Stimulated activated CD8-positive, alpha-beta memory T cell treated with anti-CD3 and anti-CD28 coated beads, Interleukin-4, amount 100 ng/mL, for 4 hours (primary cell): ENCODE data around the gene TNFSF13.

Experiments used
- DNase-seq, 2 donors: peaks; one replicate each; pipeline ENCODE4 v3.0.0-alpha.2; 2020; ENCODE audit warnings: low read depth in 2 of 2, low spot score in 1 of 2

TNFSF13 gene

DNA sequence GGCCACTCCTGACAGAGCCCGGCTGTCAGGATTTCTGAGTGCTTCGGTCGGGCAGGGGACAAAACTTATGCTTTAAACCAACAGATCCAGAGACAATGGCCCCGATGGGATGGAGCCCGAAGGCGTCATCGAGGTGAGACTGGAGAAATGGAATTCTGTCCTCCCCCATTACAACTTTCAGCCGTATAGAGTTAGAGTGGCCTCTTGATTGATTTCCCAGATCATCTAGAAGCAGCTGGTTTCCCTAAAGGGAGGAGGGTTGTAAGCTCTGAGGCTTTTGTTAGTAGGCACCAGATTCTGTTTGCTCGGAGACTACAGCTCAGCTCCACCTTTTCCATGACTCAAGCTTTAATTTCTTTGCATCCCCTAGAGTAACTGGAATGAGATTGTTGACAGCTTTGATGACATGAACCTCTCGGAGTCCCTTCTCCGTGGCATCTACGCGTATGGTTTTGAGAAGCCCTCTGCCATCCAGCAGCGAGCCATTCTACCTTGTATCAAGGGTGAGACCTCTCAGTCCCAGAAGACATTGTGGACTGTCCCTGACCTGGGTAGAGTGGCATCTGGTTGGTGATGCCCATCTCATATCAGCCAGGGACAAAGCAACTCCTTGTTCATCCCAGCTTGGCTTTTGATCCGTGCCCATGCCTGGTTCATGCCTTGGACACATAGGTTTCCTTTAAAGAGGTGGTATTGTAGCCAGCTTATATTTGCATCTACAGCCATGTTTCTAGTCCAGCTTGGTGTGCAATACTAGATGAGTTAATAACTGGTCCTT, 15.8 kb downstream of the TNFSF13 start:
- no peak for DNase-seq

DNA sequence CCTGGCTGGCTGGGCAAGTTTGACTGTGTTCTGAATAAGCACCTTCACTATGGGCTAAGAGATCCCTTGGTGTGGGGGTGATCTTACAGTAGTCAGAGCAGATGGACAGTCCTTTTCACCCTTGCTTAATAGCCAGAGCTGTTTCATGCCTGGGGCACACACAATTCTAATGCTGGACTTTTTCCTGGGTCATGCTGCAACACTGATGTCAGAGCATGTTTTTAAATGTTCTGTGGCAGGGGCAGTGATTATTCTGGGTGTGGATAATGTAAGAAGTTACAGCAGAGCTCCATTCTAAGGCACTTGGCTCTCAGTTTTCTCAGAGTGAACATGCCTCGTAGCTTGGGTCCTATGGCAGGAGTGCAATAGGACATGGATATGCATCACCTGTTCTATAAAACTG, 16.9 kb downstream of the TNFSF13 start:
- DNase-seq: no peak

DNA sequence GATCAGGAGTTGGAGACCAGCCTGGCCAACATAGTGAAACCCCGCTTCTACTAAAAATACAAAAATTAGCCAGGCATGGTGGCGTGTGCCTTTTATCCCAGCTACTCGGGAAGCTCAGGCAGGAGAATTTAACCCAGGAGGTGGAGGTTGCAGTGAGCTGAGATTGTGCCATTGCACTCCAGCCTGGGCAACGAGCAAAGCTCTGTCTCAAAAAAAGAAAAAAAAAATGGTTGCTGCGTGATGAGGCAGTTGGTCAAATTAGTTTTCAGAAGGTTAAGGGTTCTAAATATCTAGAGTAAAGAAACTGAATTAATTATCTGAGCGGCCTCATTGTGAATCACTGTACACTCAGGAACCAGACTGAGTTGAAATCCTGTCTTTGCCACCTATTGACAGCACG, 17.4 kb downstream of the TNFSF13 start:
- no peak for DNase-seq

DNA sequence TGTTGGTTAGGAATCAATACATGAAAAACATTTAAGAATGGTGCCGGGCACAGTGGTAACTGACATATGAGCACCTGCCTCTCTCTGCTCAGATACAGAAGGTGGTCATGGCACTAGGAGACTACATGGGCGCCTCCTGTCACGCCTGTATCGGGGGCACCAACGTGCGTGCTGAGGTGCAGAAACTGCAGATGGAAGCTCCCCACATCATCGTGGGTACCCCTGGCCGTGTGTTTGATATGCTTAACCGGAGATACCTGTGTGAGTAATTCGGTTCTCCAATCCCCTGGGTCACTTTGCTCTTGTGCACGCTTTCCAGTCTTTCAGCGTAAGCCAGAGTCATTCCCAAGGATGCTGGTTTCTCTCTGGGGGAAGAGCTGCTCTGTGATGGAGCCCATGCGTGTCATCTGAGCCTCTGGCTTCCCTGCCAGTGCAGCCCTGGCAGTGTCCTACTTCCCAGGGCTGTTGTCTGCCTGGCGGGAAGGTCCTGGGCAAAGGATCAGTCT, 17.9 kb downstream of the TNFSF13 start:
- no peak for DNase-seq

DNA sequence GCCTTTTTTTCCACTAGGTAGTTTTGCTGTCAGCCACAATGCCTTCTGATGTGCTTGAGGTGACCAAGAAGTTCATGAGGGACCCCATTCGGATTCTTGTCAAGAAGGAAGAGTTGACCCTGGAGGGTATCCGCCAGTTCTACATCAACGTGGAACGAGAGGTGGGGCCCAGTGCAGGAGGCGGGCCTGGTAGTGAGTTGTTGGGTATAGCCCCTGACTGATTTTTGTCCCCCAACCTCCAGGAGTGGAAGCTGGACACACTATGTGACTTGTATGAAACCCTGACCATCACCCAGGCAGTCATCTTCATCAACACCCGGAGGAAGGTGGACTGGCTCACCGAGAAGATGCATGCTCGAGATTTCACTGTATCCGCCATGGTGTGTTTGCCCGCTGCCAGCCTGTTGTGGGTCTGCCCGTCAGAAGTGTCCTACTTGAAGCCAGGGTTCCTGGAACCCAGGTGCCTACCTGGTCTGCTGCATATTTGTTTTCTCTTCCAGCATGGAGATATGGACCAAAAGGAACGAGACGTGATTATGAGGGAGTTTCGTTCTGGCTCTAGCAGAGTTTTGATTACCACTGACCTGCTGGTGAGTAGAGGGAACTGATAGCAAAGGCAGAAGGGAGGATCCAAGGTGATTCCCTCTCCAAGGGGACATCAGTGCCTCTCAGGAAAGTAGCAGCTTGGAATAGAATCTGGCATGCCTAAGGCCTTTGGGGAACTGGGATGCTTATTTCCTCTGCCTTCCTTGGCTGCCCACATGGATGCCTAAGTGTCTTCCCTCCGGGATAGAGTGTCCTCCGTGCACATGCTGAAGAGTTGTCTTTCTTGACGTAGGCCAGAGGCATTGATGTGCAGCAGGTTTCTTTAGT, 19.0 kb downstream of the TNFSF13 start:
- no peak for DNase-seq

DNA sequence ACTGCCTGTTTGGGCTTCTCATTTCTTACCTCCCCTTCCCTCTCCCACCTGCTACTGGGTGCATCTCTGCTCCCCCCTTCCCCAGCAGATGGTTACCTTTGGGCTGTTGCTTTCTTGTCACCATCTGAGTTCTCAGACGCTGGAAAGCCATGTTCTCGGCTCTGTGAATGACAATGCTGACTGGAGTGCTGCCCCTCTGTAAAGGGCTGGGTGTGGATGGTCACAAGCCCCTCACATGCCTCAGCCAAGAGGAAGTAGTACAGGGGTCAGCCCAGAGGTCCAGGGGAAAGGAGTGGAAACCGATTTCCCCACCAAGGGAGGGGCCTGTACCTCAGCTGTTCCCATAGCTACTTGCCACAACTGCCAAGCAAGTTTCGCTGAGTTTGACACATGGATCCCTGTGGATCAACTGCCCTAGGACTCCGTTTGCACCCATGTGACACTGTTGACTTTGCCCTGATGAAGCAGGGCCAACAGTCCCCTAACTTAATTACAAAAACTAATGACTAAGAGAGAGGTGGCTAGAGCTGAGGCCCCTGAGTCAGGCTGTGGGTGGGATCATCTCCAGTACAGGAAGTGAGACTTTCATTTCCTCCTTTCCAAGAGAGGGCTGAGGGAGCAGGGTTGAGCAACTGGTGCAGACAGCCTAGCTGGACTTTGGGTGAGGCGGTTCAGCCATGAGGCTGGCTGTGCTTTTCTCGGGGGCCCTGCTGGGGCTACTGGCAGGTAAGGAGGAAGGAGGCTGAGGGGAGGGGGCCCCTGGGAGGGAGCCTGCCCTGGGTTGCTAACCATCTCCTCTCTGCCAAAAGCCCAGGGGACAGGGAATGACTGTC, 20.7 kb downstream of the TNFSF13 start, which contains the start of gene CD68:
Gene CD68, plus strand, starts transcription at position 638 of the 833 bp plus-strand sequence. Its CDS starts 40 bp downstream, at position 678.
- DNase-seq: peak; percentile 50 to 52

DNA sequence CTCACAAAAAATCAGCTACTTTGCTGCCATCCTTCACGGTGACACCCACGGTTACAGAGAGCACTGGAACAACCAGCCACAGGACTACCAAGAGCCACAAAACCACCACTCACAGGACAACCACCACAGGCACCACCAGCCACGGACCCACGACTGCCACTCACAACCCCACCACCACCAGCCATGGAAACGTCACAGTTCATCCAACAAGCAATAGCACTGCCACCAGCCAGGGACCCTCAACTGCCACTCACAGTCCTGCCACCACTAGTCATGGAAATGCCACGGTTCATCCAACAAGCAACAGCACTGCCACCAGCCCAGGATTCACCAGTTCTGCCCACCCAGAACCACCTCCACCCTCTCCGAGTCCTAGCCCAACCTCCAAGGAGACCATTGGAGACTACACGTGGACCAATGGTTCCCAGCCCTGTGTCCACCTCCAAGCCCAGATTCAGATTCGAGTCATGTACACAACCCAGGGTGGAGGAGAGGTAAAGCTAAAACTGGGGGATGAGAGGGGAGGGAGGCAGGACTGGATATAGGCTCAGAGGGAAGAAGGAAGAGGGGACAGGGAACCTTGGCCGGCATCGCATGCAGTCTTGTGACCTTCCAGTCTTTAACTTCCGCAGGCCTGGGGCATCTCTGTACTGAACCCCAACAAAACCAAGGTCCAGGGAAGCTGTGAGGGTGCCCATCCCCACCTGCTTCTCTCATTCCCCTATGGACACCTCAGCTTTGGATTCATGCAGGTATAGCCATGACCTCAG, 21.5 kb downstream of the TNFSF13 start:
- no peak for DNase-seq

DNA sequence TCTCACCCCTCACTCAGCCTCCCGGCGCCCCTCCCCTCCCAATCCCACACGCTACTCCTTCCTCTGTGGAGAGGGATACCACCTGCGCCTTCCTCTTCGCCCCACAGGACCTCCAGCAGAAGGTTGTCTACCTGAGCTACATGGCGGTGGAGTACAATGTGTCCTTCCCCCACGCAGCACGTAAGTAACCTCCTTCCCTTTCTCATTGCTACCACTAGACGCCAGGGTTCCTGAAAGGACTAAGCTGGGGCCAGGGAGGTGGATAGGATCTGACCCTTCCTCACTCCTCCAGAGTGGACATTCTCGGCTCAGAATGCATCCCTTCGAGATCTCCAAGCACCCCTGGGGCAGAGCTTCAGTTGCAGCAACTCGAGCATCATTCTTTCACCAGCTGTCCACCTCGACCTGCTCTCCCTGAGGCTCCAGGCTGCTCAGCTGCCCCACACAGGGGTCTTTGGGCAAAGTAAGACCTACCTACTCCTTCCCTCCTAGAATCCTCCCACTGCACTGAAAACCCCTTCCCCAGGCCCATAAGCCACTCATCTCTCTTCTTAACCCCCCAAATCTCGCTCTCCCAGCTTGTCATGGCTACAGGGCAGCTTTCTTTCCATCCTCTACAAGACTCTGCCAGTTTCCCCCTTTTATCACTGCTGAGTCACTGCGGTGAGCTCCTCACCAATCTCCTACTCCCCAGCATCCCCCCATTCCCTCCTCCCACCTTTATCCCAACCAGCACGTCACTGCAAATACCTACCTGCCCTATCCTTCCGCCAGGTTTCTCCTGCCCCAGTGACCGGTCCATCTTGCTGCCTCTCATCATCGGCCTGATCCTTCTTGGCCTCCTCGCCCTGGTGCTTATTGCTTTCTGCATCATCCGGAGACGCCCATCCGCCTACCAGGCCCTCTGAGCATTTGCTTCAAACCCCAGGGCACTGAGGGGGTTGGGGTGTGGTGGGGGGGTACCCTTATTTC, 22.3 kb downstream of the TNFSF13 start:
- no peak for DNase-seq

DNA sequence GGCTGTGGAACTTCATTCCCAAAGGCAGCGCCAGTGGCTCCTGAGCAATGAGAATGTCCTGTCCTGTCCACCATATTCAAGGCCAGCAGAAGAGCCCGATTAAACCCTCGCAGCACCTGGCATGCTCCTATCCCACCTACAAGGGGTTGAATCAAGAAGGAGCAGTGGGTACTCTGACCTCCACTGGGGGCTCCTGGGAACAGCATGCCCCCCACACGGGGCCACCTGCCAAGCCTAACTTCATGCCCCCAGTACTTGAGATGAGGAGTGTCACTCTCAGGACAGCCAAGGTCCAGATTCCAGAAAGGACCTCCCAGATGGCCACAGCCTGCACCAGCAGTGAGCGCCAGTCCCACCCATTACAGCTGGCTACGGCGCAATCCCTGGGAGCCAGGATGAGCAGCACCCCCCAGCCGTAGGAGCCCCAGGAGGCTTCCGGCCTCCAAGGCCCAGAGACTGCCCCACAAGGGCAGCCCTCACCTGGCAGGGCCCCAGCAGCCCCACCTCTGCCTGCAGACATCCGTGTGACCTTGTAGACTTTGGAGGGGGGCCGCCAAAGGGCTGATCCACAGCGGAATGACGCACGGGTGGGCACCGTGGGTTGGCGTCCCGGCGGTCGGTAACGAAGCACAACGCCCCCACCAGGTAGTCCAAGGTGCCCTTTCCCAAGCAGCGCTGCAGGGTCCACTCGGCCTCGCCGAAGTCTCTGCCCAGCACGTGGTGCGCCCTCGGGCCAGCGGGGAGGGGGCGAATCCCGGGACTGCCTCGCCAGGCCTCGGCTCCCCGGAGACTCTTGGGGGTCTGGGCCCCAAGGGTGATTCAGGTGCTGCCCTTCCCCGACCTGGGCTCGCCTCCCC, 24.1 kb downstream of the TNFSF13 start:
- no peak for DNase-seq

DNA sequence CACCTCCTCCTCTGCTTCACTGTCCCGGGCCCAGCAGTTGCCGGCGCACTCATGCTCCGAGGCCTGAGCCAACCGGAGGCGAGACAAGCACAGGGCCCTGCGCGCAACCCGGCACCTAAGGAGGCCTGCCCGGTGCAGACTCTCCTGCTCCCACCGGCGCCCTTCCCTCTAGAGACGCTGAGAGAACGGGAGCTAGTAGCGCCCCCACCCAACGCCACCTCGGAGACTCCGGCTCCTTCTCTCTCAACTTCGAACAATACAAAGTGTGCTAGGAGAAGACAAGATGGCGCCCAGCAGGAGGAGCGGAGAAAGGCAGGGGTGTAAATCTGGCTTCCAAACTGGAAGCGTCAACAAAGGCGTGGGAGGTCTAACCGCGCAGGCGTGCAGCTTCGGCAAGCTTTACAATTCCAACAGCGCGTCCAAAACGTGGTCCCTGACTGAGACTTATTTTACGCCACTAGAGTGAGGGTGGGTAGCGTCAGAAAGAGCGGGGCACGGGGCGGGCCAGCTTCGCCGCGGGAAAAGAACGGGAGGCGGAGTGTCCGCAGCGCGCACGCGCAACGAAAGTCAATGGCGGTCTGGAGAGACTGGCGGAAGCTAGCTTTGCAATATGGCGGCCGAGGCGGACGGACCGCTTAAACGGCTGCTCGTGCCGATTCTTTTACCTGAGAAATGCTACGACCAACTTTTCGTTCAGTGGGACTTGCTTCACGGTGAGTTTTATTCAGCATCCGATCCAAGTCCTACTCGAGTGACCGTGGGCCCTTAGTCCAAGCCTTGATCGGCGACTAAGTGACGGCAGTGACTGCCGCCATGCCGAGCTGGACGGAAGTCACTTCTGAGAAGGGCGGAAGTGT, 24.9 kb downstream of the TNFSF13 start, which contains the start of gene MPDU1:
Gene MPDU1, plus strand, starts transcription at position 600 of the 857 bp plus-strand sequence. Its CDS starts 11 bp downstream, at position 611.
- peak; percentile 80 to 89 for DNase-seq

DNA sequence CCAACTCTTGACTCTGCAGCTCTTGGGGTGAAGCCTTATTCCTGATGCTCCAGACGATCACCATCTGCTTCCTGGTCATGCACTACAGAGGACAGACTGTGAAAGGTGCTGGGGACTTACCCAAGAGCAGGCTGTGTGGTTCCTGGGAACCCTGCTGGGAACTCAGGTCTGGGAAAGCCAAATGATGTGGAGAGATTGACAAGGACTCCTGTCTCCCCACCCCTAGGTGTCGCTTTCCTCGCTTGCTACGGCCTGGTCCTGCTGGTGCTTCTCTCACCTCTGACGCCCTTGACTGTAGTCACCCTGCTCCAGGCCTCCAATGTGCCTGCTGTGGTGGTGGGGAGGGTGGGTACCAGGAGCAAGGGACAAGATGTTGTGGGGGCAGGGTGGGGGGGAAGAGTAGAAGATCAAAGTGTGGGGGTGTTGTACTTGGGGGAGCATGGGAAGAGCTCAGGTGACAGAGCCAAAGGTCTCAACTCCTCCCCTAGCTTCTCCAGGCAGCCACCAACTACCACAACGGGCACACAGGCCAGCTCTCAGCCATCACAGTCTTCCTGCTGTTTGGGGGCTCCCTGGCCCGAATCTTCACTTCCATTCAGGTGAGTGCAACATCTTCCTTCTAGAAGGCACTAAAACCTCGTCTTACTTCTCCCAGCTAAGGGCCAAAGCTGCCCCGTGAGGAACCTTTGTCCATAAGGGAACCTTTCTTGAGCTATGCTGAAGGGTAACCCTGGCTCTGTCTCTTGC, 28.3 kb downstream of the TNFSF13 start:
- DNase-seq: no peak

DNA sequence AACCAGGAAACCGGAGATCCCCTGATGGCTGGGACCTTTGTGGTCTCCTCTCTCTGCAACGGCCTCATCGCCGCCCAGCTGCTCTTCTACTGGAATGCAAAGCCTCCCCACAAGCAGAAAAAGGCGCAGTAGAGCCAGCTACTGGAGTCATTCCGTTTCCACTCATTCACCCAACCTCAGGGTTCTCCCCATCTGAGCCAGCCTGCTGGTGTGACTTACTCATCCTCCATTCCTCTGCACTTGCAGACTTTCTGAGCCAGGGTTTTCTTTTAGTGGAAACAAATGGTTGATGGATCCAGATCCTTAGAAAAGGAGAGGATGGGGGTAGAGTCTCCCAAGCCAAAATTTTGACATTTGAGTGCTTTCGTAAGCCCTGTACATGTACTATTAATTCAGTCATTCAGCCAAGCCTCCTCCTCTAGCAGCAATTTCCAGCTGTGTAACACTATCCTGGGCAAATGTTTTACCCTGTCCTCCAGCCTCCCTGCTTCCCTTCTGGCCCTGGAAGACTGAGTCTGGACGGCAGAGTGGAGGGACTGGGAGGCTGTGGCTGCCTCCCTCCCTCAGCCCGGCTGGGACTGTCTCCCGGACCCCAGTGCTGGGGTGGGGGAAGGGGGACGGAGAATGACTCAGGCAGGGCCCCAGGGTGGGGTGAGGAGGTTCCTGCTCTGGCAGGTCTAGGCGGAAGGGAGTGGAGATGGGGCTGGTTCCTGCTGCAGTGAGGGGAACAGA, 29.0 kb downstream of the TNFSF13 start:
- DNase-seq: no peak

DNA sequence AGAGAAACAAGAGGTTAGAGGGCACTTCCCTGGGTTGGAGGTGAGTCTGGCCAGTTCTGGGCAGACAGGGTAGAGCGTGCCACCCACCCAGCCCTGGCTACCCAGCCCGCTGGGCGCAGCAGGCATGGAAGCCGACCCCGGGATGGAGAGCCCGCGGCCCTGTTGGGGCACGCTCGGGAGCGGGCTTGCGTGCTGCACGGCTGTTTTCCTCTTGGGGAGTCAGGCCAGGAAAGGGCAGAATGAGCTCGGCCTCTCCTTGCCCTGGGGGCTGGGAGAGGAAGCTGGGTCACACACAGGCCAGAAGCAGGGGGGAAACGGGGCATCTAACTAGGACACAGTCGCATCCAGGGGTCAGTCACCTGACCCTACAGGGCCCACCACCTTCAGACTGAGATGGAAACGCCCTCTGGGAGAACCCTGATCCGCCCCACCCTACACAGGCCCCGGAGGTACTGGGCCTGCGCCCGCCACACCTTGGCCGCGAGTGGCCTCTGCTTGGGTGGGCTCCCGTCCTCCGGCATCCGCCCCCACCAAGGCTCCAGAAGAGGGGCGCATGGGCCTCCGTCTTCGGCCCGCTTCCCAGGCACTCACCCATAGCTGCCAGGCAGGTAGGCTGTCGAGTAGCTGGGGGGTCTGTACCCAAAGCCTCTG, 30.1 kb downstream of the TNFSF13 start:
- no peak for DNase-seq

DNA sequence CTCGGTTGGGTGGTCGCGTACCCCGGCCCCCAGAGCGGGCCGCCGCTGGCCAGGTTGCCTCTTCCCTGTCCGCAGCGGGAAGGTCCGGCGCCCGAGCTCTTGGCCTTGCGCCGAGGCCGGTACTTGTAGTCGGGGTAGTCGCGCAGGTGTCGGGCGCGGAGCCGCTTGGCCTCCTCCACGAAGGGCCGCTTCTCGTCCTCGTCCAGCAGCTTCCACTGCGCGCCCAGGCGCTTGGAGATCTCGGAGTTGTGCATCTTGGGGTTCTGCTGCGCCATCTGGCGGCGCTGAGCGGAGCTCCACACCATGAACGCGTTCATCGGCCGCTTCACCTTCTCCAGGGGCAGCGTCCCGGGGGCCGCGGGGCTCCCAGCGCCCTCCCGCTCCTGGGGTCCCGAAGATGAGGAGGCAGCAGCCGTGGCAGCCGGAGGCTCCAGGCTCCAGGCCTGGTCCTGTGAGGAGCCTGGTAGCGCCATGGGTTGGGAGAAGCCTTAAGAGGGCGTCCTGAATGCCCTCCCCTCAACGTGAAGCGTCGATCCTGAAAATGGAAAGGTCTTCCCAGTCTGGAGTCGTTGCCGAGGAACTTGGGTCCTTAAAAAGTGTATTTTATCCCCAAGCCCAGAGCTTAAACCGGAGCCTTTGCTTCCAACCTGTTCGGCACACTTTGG, 30.8 kb downstream of the TNFSF13 start:
- DNase-seq: peak in 1 of 2 donors; percentile 31
